HepG2 (cell line): ENCODE measurements around the gene ATP6V0A1. TPM values are rescaled to one million over a fixed set of nuclear protein-coding genes. Genes with fewer than 3 reads are reported as not detected.

Experiments
- FOXJ3 ChIP-seq: sonication (generic); formaldehyde crosslinking; IDR thresholded peaks from 2 replicates; pipeline ENCODE4 v1.4.0; 2020; ENCODE audit warnings: missing genetic modification reagents, mild to moderate bottlenecking, borderline replicate concordance
- GZF1 ChIP-seq: sonication (generic); formaldehyde crosslinking; IDR thresholded peaks from 2 replicates; pipeline ENCODE4 v1.5.1; 2020; ENCODE audit warnings: mild to moderate bottlenecking, missing genetic modification reagents
- MLXIP ChIP-seq: sonication (generic); formaldehyde crosslinking; IDR thresholded peaks from 2 replicates; pipeline ENCODE4 v1.9.0; 2021; ENCODE audit warnings: missing genetic modification reagents, borderline replicate concordance
- MXD3 ChIP-seq: IDR thresholded peaks from 2 replicates; pipeline ENCODE4 v1.6.1; 2016; ENCODE audit warnings: mild to moderate bottlenecking, missing biosample characterization, missing genetic modification reagents
- PHB2 ChIP-seq: fragments of 450-650 bp; IDR thresholded peaks from 2 replicates; pipeline ENCODE4 v1.6.1; 2018; ENCODE audit not compliant: partially characterized antibody
- SATB2 ChIP-seq: sonication (generic); formaldehyde crosslinking; IDR thresholded peaks from 2 replicates; pipeline ENCODE4 v1.5.0; 2020; ENCODE audit warnings: missing genetic modification reagents
- SNAI1 ChIP-seq: sonication (generic); formaldehyde crosslinking; IDR thresholded peaks from 2 replicates; pipeline ENCODE4 v1.5.0; 2020; ENCODE audit warnings: mild to moderate bottlenecking, missing genetic modification reagents, borderline replicate concordance
- TRAFD1 ChIP-seq: sonication (generic); formaldehyde crosslinking; IDR thresholded peaks from 2 replicates; pipeline ENCODE4 v1.5.1; 2020; ENCODE audit warnings: missing genetic modification reagents, mild to moderate bottlenecking, borderline replicate concordance
- ZBTB25 ChIP-seq: IDR thresholded peaks from 2 replicates; pipeline ENCODE4 v1.6.1; 2018; ENCODE audit warnings: missing genetic modification reagents
- ZBTB42 ChIP-seq: sonication (generic); formaldehyde crosslinking; IDR thresholded peaks from 2 replicates; pipeline ENCODE4 v1.5.0; 2020; ENCODE audit warnings: mild to moderate bottlenecking, missing genetic modification reagents
- ZC3H13 ChIP-seq: sonication (generic); formaldehyde crosslinking; IDR thresholded peaks from 2 replicates; pipeline ENCODE4 v1.8.1; 2023; ENCODE audit warnings: mild to moderate bottlenecking, missing genetic modification reagents, moderate library complexity
- ZFP82 ChIP-seq: sonication (generic); formaldehyde crosslinking; IDR thresholded peaks from 2 replicates; pipeline ENCODE4 v1.5.1; 2020; ENCODE audit warnings: mild to moderate bottlenecking, missing genetic modification reagents, borderline replicate concordance
- ZNF326 ChIP-seq: sonication (generic); formaldehyde crosslinking; IDR thresholded peaks from 2 replicates; pipeline ENCODE4 v1.4.0; 2020; ENCODE audit warnings: missing genetic modification reagents, borderline replicate concordance
- ZNF333 ChIP-seq: sonication (generic); formaldehyde crosslinking; IDR thresholded peaks from 2 replicates; pipeline ENCODE4 v1.4.0; 2020; ENCODE audit warnings: mild to moderate bottlenecking, missing genetic modification reagents, borderline replicate concordance
- ZNF414 ChIP-seq: sonication (generic); formaldehyde crosslinking; IDR thresholded peaks from 2 replicates; pipeline ENCODE4 v1.5.0; 2020; ENCODE audit warnings: missing genetic modification reagents
- ZNF512 ChIP-seq: sonication (generic); formaldehyde crosslinking; IDR thresholded peaks from 2 replicates; pipeline ENCODE4 v1.4.0; 2020; ENCODE audit warnings: mild to moderate bottlenecking, missing genetic modification reagents
- ZNF816 ChIP-seq: sonication (generic); formaldehyde crosslinking; IDR thresholded peaks from 2 replicates; pipeline ENCODE4 v1.8.0; 2022; ENCODE audit warnings: missing genetic modification reagents, mild to moderate bottlenecking, borderline replicate concordance
- polyA plus RNA-seq, 8 experiments: library from polyadenylated mRNA; depleted of rRNA in 3 of 8; stranded (reverse) in 7 of 8; unstranded in 1 of 8; fragments of >200 nt; fragmentation: Illumina TruSeq in 4 of 8; extraction: Trizol in 4 of 8; gene quantifications; 2 replicates each; pipeline versions ENCODE4 v1.2.1 to v1.2.3, GENCODE V29; 2011 to 2016; ENCODE audit warnings: low read depth in 4 of 8, missing spikeins in 1 of 8, mixed read lengths in 1 of 8; ENCODE audit not compliant: insufficient read depth in 1 of 8
- total RNA-seq, 5 experiments: library from RNA; depleted of rRNA; stranded (reverse); fragments of >200 nt; fragmentation: Illumina TruSeq; extraction: Trizol; gene quantifications; 2 replicates each; pipeline ENCODE4 v1.2.3, GENCODE V29; 2016; ENCODE audit warnings: low read depth in 1 of 5
- TF ChIP-seq, protein P1 (sequence below): sonication (generic); formaldehyde crosslinking; IDR thresholded peaks from 2 replicates; pipeline ENCODE4 v1.5.1; 2020; ENCODE audit warnings: missing genetic modification reagents, mild to moderate bottlenecking, borderline replicate concordance

Gene ATP6V0A1
- total and polyA plus RNA-seq, 2 of the 13 experiments (the other 11 are each of a cell fraction or from before 2014, with no cell fraction given) = 27.9 to 54.1 TPM

DNA sequence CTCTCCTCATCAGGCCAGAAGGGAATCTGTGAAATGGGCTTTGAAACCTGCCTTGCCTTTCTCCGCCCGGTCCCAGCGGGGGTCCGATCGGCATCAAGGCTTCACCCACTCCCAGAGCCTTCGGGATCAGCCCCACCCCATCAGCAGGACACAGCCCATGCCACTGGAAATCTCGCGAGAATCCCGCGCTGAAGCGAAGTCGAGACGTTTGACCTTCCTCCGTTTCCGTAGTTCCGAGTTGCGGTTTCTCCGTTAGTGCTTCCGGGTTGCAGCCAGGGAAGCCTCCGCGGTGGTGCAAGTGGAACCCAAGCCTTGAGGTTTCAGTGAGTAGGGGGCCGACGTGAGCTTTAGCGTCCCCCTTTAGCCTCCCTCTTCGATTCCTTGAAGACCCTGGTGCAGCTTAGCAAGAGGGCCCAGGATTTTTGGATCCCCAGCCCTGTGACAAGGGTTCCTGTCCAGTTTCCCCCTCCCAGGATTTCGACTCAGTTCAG is 103.3 kb downstream of the ATP6V0A1 start, which contains the start of gene COASY (continued):
- TF ChIP-seq ZC3H13 (CRISPR knock-in tag) = peak; percentile 77
- no peak for TF ChIP-seq PHB2
- peak; percentile 91; the same call in 1 of the 2 replicates for TF ChIP-seq ZBTB25 (CRISPR knock-in tag)
- TF ChIP-seq MXD3 = no peak; the same call in 1 of the 2 replicates
- no peak for TF ChIP-seq GZF1 (CRISPR knock-in tag)
- no peak for TF ChIP-seq ZNF326 (CRISPR knock-in tag)
- TF ChIP-seq FOXJ3 (CRISPR knock-in tag) = 0 out of 2 replicates have a peak, but pooled peaks have one; percentile 39
- TF ChIP-seq ZNF414 (CRISPR knock-in tag) = no peak; the same call in 1 of the 2 replicates
- 0 out of 2 replicates have a peak, but pooled peaks have one; percentile 62 for TF ChIP-seq MLXIP (CRISPR knock-in tag)
- TF ChIP-seq TRAFD1 (CRISPR knock-in tag) = peak; percentile 61; the same call in 1 of the 2 replicates
- peak; percentile 46; the same call in 1 of the 2 replicates for TF ChIP-seq ZNF816
- TF ChIP-seq ZBTB42 (CRISPR knock-in tag) = no peak
- TF ChIP-seq ZNF512 = no peak
- no peak for TF ChIP-seq SNAI1 (CRISPR knock-in tag)
- TF ChIP-seq SATB2 (CRISPR knock-in tag) = no peak
- TF ChIP-seq, protein P1, sequence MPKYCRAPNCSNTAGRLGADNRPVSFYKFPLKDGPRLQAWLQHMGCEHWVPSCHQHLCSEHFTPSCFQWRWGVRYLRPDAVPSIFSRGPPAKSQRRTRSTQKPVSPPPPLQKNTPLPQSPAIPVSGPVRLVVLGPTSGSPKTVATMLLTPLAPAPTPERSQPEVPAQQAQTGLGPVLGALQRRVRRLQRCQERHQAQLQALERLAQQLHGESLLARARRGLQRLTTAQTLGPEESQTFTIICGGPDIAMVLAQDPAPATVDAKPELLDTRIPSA (CRISPR knock-in tag) = 0 out of 2 replicates have a peak, but pooled peaks have one; percentile 18
- peak; percentile 50; the same call in 1 of the 2 replicates for TF ChIP-seq ZFP82 (CRISPR knock-in tag)
- no peak; the same call in 1 of the 2 replicates for TF ChIP-seq ZNF333 (CRISPR knock-in tag)
